GM19438 (cell line): ENCODE measurements around the gene TNFSF15.

Experiments
- ATAC-seq: cut with Tn5 transposase; IDR thresholded peaks from one replicate; pipeline ENCODE4 v1.9.1; 2021; ENCODE audit warnings: low read depth; ENCODE audit not compliant: unreplicated experiment

The TNFSF15 gene

DNA sequence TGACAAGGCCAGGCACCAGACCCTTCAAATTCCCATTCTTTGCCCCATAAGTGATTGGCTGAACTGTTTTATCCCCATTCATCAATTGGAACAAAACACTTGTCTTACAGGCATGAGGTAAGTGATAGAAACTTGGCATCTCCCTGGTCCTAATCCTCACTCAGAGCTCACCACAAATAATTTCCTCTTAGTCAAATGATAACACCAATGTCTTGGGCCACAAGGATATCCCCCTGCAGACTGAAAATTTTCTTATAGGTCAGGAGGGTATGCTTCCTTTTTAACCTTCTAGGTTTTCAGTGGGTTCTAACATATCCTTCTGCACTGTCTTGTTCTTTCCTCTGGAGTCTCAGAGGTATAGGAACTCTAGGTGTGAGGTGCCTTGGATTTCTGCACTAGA is 14.5 kb downstream of the TNFSF15 start:
- ATAC-seq, result no peak

DNA sequence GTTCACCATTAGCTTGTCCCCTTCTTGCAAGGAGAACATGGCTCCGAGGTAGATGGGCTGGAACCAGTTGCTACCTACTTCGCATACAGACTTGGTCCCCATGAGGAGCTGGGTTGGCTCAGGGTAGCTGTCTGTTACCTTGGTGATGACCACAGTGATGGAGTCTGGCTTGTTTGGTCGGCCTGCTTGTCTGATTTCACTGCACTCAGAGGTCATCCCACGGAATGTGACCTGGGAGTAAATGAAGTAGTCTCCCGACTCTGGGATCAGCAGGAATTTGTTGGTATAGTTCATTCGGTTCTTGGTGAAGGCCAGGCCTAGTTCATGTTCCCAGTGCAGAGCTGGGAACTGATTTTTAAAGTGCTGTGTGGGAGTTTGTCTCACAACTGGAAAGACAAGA is 15.3 kb downstream of the TNFSF15 start:
- no peak for ATAC-seq

DNA sequence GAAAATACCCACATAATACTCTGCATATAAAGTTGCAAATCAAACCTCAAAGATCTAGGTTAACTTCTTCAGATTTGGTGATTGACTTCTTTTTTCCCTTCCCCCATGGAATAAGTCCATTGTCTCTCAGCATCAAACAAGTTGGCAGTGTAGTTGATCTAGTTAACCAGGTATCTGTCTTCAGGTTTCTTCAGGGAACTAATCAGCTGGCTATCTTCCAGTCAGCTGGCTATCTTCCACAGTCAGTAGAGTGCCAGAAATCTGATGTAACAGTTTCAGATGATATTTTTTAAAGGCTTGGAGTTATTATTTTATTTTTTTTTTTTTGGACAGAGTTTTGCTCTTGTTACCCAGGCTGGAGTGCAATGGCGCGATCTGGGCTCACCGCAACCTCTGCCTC is 16.8 kb downstream of the TNFSF15 start:
- no peak for ATAC-seq

DNA sequence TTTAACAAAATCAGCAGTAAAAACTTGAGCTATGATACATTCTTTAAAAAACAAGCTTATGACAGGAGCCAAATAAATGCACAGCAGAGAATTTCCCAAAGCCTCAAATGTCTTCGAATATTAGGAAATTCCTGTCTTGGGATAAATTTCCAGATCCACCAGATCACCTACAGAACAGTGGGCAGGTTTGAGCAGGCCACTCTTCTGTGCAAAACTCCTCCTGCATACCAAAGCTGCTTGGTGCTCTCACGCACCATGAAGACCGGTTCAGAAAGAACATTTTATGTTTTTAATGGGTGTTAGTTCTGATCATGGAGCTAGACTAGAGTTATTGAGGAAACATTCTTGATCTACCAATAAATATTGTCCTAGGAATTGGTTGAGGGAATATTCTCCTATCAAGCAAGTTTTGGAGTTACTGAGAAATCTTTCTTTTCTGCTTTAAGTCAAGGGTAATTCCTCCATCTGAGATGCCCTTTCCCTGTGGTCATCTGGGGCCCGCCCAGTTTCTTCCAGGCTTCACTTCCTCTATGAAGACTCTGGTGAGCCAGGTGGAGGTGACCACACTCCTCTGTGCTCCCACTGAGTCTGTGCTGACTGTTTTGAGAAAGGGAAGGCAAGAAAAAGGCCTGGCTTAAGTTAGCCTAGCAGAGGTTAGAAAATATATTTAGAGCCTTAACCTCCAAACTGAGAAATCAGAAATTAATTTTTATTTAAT is 17.9 kb downstream of the TNFSF15 start:
- ATAC-seq, result no peak

DNA sequence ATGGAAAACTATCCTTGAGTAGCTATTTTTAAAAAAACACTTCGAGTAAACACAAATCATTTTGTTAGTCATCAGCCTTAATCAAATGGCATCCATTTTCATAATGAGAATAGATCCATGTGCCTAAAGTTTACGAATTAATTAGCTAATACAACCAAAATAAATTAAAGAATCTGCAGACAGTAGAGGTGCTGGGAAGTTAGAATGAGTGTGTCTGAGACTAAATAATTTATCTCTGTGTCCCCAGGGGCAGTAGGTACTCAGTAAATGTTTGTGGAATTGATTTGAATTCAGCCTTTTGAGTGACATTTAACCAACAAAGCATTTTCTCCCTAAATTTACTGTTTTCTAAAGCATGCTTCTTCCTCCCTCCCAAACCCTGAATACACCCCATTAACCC is 18.6 kb downstream of the TNFSF15 start:
- ATAC-seq, result no peak

DNA sequence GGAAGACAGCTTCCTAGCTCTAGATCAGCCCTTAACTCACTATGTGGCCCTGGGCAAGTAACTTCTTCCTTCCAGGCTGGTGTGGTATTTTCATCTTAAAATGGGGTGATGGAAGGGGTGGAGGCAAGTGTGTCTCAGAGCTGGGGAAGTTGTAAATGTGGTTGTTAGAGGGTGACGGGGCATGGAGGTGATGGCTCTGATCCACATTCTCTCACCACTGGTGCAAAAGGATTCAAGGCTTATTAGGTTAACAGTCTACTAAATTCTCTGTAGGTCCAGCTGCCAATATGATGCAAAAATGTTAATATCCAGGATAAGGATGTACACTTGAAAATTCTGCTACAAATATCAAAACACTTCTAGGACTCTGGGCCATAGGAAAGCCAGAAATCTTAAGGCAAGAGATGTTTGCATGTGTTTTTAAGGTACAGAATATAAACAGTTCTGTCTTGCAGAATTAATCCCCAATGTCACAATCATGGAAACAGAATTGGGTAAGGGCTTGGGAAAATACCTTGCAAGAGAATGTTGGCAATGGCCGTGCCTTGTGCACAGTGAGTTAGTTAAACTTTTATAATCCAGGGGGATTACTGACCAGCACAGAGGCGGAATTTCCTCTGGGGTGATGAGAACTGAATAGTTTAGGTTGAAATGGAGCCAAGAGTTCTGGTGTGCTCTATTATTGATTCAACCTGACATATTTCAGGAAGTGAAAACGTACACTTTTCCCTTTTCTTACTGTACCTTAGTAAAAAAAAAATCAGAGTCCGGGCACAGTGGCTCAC is 19.8 kb downstream of the TNFSF15 start:
- no peak for ATAC-seq

DNA sequence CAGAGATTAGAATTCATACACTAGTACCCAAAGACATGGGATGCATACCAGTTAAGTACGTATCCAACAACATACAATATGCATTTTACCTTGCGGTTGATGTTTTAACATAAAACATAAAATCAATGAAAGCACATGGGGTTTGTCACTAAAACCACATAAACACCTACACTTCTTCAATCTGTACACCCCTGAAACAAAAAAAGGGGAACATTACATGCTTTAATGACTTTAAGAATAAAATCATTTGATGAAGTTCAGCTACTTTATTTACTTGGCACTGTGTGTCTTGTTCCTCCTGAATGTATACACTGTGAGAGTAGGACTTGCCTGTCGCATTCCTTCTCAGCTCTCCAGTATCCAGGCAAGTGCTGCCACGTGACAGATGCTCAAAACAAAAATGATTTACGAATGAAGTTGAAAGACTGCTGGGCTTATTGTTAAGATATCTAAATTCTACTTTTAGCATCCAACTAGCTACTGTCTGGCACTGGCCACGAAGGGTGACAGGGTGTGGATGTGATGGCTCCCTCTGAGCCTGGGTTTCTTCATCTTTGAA is 21.0 kb downstream of the TNFSF15 start:
- ATAC-seq, result no peak

DNA sequence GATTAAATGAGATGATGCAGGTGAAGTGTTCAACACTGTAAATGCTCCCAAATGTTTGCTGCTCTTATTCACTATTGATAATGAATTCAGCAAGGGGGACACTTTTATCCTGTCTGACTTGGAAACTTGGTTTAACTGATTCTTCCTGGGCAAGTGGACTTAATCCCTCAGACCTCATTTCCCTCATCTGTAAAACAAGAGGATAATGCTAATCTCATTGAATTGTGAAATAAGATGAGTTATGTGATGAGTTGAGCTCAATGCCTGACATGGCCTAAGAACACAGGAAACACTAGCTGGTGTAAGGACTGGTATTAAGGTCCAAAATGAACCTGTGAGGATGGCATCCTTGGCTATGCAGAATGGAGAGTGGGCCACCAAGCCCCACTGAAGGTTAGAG is 23.3 kb downstream of the TNFSF15 start:
- no peak for ATAC-seq

DNA sequence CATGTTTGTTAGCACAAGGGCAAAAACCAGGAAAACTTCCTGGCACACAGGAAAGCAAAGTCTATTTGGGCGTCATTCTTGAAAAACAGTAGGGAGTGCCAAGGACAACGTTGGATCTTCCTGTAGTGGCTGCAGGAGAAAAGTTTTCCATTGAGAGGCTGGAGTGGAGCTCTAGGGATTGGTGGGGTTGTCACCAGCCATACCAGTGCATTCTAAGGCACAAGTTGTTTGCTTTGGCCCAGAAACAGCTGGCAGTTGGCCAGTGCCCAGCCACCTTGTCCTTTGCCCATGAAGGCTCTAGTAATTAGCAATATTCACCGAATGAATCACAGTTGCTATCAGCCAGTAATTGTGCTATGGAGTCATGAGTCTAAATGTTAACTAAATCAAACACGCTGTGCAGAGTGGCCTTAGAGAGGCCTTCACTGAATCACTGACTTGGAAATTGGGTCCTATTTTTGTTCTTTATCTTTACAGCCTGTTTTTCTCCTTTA is 26.4 kb downstream of the TNFSF15 start:
- ATAC-seq, result no peak

DNA sequence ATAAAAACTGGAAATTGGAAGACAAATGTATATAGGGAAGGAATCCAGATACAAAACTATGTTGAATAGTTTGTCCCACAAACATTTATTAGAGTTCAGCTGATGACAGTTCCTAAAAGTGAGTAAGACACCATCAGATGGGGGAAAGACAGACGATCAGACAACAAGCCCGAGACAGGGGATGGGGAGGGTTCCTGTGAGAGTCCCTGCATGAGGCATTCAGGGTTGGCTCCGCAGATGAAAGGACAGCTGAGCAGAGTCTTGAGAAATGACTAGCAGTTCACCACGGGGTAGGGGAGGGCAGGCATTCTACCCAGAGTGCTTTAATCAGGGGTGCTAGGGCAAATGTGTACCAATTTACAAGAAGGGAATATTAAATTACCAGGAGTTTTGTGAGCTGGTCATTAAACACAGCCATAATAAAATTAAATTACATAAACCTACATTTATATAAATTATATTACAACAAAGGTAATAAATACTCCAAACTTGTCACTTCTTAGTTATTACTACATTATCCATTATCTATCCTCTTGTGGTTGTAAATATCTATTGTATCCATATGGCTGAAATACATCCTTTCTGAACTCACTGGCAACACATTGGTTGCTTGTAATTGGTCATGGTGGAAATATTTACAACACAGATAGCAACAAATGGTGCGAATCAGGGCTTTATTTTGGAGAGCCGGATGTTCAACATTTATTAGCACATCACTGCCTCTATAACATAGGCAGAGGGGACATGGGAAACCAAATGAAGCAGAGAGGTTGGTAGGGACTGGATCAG is 27.8 kb downstream of the TNFSF15 start:
- no peak for ATAC-seq

DNA sequence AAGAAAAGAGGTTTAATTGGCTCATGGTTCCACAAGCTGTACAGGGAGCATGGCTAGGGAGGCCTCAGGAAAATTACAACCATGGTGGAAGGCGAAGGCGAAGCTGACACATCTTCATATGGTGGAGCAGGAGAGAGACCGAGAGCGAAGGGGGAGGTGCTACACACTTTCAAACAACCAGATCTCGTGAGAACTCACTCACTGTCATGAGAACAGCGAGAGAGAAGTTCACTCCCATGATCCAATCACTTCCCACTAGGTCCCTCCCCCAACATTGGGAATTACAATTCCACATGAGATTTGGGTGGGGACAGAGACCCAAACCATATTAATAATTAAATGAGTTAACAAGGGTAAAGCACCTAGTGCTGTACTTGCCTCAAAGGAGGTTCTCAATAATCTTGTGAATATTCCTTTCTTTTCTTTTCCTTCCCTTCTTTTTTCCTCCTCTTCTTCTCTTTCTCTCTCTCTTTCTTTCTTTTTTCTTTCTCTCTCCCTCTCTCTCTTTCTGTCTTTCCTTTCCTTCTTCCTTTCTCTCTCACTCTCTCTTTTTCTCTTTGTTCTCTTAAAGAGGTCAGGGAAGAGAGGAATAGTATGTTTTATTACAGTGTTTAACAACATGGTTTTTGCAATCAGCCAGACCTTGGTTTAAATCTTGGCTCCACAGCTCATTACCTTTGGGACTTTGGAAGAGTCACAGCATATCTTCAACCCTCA is 29.0 kb downstream of the TNFSF15 start:
- no peak for ATAC-seq

DNA sequence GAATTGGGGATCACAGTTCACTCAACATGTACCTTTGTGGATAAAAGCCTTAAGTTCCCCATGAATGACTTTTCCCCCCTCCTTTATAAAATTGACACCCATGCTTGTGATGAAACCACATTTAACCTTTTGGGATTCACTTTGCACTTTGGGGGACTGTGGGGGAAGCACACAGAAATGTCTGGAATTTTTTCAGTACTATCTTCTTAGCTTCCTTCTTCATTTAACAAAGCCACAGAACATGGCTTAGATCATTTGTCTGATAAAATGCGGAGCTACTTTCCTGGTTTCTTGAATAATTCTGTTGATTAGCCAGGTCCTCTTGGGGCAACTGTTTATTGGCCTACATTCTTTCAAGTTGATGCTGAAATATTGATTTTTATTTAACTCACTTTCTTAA is 29.9 kb downstream of the TNFSF15 start:
- no peak for ATAC-seq

DNA sequence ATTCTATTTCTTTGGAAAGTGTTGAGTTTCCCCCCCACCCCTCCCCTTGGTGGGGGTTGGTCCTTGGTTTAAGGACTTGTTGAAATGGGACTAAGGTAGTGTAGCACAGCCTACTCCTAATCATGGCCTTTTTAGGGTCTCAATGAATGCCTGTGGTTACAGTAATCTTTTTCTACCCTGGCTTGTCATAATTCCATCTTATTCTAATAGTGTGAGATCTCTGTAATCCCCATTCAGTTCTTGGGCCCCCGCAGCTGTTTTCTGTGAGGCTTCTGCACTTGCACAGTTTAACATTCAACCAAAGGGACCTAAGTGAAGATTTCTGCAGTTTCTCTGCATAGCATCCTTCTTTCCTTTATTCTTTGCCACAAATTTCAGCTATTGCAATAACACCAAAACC is 30.7 kb downstream of the TNFSF15 start:
- no peak for ATAC-seq

DNA sequence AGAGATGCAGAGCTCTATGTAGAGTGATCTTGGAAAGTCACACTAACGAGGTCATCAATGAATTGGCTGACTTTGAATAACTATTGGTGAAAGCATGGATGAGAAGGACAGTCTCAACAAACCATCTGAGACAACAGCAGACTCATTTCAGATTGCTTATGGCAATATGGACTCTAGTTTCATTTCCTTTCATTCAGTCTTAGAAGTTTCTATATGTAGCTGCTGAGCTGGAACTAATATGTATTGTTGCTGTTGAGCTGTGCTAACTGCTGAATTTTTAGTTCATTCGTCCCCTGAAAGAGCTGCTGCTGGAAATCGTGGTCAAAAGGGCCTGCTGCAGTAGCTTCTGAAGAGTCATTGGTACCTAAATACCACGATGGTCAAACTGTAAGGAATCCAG is 31.3 kb downstream of the TNFSF15 start:
- ATAC-seq, result no peak

DNA sequence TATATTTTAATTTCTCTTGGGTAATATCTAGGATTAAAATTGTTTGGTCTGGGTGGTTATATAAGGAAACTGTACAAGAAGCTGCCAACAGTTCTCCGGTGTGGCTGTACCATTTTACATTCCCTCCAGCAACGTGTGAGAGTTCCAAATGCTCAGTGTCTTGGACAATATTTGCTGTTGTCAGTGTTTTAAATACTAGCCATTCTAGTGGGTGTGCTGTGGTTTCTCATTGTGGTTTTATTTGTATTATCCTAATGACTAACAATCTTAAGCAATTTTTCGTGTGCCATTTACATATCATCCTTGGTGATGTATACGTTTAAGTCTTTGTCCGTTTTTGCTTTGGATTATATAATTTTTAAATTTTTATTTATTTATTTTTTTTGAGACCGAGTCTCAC is 34.0 kb downstream of the TNFSF15 start:
- no peak for ATAC-seq

DNA sequence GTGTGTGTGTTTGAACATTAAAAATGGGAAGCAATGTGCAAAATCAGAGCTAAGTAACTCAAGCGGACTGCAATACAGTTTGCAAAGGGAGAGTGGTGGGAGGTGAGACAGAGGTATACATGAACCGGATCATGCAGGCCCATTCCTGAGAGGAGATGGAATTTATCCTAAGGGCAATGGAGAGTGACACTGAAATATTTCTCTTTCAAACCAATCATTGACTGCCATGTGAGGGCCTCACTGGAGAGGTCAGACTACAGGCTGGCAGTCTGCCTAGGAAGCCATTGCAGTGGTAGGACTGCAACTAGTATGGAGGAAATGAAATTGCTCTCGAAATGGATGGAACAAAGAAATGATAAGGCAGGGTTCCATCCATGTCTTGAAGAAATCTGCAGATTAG is 34.8 kb downstream of the TNFSF15 start:
- no peak for ATAC-seq

DNA sequence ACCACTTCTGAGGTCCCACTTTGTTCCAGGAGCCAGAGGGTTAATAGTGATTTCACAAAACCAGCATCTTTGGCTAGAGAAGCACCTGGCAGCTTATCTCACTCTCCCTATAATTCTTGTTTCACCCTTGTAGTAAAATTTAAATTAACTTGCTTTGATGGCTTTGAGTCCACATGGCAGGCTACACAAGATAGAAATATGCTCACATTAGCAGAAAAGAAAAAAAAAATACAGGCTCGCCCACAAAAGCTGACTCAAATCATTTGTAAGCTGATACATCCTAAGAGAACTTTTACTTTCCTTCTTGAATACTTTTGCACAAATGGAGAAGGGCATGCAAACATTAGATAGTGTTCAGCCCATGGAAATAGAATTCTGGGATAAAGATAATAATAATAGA is 36.2 kb downstream of the TNFSF15 start:
- no peak for ATAC-seq

DNA sequence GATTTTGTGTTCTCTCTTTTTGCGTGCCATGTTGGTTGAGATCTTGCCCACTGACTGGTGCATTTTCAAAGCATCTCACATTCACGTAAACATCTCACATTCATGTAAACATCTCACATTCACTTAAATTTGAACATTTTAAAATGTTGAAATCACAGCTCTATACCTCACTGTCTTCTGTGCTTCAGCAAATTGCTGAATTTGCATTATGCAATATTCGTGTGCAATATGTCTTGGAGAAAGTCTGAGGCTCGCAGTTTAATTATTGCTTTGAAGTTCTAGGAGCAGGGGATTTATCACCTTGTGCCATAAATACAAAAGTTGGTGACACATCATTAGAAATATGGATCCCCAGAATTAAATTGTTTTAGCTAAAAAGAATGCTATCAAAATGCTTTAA is 42.6 kb downstream of the TNFSF15 start:
- ATAC-seq, result no peak

DNA sequence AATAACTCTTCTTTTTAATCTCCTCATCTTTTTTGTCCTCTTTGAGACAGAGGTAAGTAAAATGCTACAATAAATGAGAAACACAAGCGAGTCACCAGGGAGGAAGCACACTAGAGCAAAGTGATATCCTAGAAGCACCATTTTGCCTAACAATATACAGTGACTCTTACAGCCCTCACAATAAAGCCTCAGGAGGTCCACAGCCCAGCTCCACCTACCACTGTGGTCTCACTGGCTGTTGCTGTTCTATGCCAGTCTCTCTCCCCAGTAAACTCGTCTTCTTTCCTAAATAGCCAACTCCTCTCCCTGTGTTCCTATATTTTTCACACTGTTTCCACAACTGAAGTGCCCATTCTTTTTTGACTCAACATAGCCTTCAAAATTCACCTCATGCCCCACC is 44.3 kb downstream of the TNFSF15 start:
- no peak for ATAC-seq
